Measurements from ENCODE around the gene TMEM117.

DNA sequence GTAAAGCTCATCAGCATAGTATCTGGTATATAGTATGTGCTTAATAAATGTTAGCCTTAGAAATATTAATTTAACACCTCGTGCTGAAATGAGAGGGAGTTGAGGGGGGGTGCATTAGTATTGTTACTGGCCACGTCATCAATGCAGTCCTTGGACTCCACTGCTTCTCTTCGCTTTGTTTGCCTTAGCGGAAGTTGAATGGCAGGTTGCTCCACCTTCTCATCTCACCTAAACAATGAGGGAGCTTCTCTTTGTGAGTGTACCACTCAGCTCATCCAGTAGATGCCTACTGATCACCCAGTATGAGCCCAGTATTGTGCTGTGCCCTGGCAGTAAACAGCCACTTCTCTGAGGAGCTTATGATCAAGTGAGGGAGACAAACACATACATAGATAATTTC is 4.5 kb downstream of the TMEM117 start:
- TF ChIP-seq, protein P1, sequence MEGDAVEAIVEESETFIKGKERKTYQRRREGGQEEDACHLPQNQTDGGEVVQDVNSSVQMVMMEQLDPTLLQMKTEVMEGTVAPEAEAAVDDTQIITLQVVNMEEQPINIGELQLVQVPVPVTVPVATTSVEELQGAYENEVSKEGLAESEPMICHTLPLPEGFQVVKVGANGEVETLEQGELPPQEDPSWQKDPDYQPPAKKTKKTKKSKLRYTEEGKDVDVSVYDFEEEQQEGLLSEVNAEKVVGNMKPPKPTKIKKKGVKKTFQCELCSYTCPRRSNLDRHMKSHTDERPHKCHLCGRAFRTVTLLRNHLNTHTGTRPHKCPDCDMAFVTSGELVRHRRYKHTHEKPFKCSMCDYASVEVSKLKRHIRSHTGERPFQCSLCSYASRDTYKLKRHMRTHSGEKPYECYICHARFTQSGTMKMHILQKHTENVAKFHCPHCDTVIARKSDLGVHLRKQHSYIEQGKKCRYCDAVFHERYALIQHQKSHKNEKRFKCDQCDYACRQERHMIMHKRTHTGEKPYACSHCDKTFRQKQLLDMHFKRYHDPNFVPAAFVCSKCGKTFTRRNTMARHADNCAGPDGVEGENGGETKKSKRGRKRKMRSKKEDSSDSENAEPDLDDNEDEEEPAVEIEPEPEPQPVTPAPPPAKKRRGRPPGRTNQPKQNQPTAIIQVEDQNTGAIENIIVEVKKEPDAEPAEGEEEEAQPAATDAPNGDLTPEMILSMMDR (IDR thresholded peaks at IDR 0.05) = no peak
- no peak for TF ChIP-seq POLR2A (IDR thresholded peaks at IDR 0.05)

All from esophagus squamous epithelium (tissue), 4 donors.